ENCODE results near the gene TGM1. TPM values are rescaled to one million over a fixed set of nuclear protein-coding genes. Genes with fewer than 3 reads are reported as not detected.

Gene TGM1
- total RNA-seq, 1 experiment from 2014 or later, result 3.2 TPM

DNA sequence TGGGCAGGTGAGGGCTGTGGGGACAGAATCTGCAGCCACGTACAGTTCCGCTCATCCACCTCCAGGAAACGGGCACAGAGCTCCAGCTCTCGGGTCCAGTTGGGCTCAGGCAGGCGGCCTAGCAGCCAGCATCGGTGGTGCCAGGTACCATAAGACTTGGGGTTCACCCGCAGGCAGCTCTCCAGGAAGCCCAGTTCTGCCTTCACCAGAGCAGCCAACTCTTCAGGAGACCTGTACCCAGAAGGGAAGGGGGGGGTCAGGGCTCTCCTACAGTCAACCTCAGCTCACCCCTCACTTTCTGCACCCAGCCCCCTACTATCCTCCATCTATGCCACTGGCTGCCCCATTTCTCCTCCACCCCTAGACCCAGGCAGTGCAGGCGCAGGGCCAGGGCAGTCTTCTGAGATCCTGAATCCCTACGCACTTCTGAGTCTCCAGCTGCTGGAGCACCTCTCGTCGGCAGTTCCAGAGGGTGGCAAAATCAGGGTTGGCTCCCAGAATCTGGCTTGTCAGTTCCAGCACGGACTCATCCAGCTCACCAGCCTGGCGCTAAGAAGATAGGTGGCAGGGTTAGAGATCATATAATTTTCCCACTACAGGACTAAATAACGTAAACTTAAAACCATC, 7.0 kb upstream of the TGM1 start:
- Histone ChIP-seq H3K27ac (ENCODE audit: low read length) (no peak overlapping the region), H3K4me2 (ENCODE audit: low read length) (no peak overlapping the region), H3K9ac (ENCODE audit: low read length) (no peak overlapping the region), H3K9me3 (ENCODE audit: low read length) (no peaks in the 10 kb centered on the region), H3K36me3 (ENCODE audit: low read depth, low read length) (no peaks in the 10 kb centered on the region), H3K27me3 (ENCODE audit: low read length) (no peaks in the 10 kb centered on the region), H3K4me3 (ENCODE audit: low read length) (no peak overlapping the region), H3K79me2 (ENCODE audit: low read length) (no peaks in the 10 kb centered on the region), H4K20me1 (ENCODE audit: low read length) (no peaks in the 10 kb centered on the region), H3K4me1 (ENCODE audit: insufficient read depth, low read length) (peaks cover 21% of the 10 kb centered on the region), H3K9me2 (replicated peaks; ENCODE audit: low read length) (no peaks in the 10 kb centered on the region), H2AFZ (ENCODE audit: low read length) (no peak overlapping the region), H3F3A (ENCODE audit: low read length, unreplicated experiment) (no peaks in the 10 kb centered on the region)
- no TSS peak for BruUV-seq (replicated peaks)
- ATAC-seq, result no peak
- ChIA-PET POLR2A (ENCODE audit: unreplicated experiment) (no interaction called here), CTCF (interaction anchor here (0.6 kb wide), 1 partner anchor 64 kb away, joined by 3 read pairs; no protein-coding TSS in a partner anchor)
- TF ChIP-seq EZH2 (IDR thresholded peaks at IDR 0.05; ENCODE audit: low read length, unreplicated experiment) (no peak), CTCF (conservative IDR thresholded peaks at IDR 0.05; ENCODE audit: low read depth, low read length) (no peak), EZH2phosphoT487 (IDR thresholded peaks at IDR 0.05; ENCODE audit: borderline replicate concordance, low read length) (no peak)
- intact Hi-C loops (cut with micrococcal nuclease), result loop anchor here (2.0 kb wide), 2 partner anchors 27 kb away; partner anchors contain the start of gene TINF2
- no peak for DNase-seq

- ATAC-seq (no peak), DNase-seq (no peak)
- H2AFZ ChIP-seq (ENCODE audit: low read length), result no peak overlapping the region
- ChIA-PET POLR2A (ENCODE audit: unreplicated experiment) (no interaction called here), CTCF (no interaction called here)
- no peak for TF ChIP-seq EZH2phosphoT487 (IDR thresholded peaks at IDR 0.05; ENCODE audit: borderline replicate concordance, low read length)
- no peak for TF ChIP-seq CTCF (conservative IDR thresholded peaks at IDR 0.05; ENCODE audit: low read depth, low read length)
- TF ChIP-seq EZH2 (IDR thresholded peaks at IDR 0.05; ENCODE audit: low read length, unreplicated experiment), result no peak
- H3K27me3 ChIP-seq (ENCODE audit: low read length), result no peaks in the 10 kb centered on the region
- no peaks in the 10 kb centered on the region for H3K9me2 ChIP-seq (replicated peaks; ENCODE audit: low read length)
- no peaks in the 10 kb centered on the region for H3F3A ChIP-seq (ENCODE audit: low read length, unreplicated experiment)
- H3K4me1 ChIP-seq (ENCODE audit: insufficient read depth, low read length), result peaks cover 19% of the 10 kb centered on the region
- no peaks in the 10 kb centered on the region for H4K20me1 ChIP-seq (ENCODE audit: low read length)
- no peaks in the 10 kb centered on the region for H3K9me3 ChIP-seq (ENCODE audit: low read length)
- no peaks in the 10 kb centered on the region for H3K36me3 ChIP-seq (ENCODE audit: low read depth, low read length)
- no peak overlapping the region for H3K4me3 ChIP-seq (ENCODE audit: low read length)
- no peaks in the 10 kb centered on the region for H3K79me2 ChIP-seq (ENCODE audit: low read length)
- no peak overlapping the region for H3K27ac ChIP-seq (ENCODE audit: low read length)
- H3K9ac ChIP-seq (ENCODE audit: low read length), result no peak overlapping the region
- no peak overlapping the region for H3K4me2 ChIP-seq (ENCODE audit: low read length)
- intact Hi-C loops (cut with micrococcal nuclease), result no loop called here
- BruUV-seq (replicated peaks), result no TSS peak
Measured at GRCh38 chr14:24269368-24269767, 6.4 kb upstream of the TGM1 start.

DNA sequence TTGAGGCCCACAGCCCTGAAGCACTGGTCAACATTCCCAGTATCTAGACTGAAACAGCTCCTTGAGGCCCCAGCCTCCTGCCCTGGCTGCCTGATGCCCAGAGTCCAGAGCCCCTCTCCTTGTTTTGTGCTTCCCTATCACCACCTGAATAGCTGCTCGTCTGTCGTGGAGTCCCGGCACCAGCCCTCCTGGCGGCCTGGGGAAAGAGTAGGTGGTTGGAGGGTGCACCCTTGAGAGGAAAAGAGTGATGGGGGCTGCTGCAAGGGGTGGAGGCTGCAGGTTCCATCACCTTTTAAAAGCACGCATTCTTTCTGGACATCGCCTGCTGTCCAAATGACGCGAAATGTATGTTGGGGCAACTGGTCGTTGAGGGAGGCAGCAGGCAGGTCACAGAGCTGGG, 5.2 kb upstream of the TGM1 start:
- intact Hi-C loops (cut with micrococcal nuclease), result no loop called here
- no peaks in the 10 kb centered on the region for H4K20me1 ChIP-seq (ENCODE audit: low read length)
- POLR2A ChIA-PET (ENCODE audit: unreplicated experiment), result no interaction called here
- H3K27me3 ChIP-seq (ENCODE audit: low read length), result no peaks in the 10 kb centered on the region
- no peaks in the 10 kb centered on the region for H3F3A ChIP-seq (ENCODE audit: low read length, unreplicated experiment)
- peaks cover 11% of the 10 kb centered on the region for H3K4me1 ChIP-seq (ENCODE audit: insufficient read depth, low read length)
- no peak overlapping the region for H3K4me3 ChIP-seq (ENCODE audit: low read length)
- no peak overlapping the region for H3K27ac ChIP-seq (ENCODE audit: low read length)
- CTCF ChIA-PET, result no interaction called here
- no peak overlapping the region for H3K9ac ChIP-seq (ENCODE audit: low read length)
- ATAC-seq, result no peak
- H3K36me3 ChIP-seq (ENCODE audit: low read depth, low read length), result no peaks in the 10 kb centered on the region
- H2AFZ ChIP-seq (ENCODE audit: low read length), result no peak overlapping the region
- no peaks in the 10 kb centered on the region for H3K9me2 ChIP-seq (replicated peaks; ENCODE audit: low read length)
- TF ChIP-seq EZH2 (IDR thresholded peaks at IDR 0.05; ENCODE audit: low read length, unreplicated experiment), result no peak
- TF ChIP-seq EZH2phosphoT487 (IDR thresholded peaks at IDR 0.05; ENCODE audit: borderline replicate concordance, low read length), result no peak
- no peak for TF ChIP-seq CTCF (conservative IDR thresholded peaks at IDR 0.05; ENCODE audit: low read depth, low read length)
- no TSS peak for BruUV-seq (replicated peaks)
- no peaks in the 10 kb centered on the region for H3K9me3 ChIP-seq (ENCODE audit: low read length)
- DNase-seq, result no peak
- H3K4me2 ChIP-seq (ENCODE audit: low read length), result no peak overlapping the region
- H3K79me2 ChIP-seq (ENCODE audit: low read length), result no peaks in the 10 kb centered on the region
